ENCODE data around the gene OR2J1.

The OR2J1 gene

GRCh38 chr6:29099190-29099589, at the start of gene OR2J1:
Gene OR2J1, plus strand, starts transcription at chr6:29099490. Its CDS starts 1,453 bp downstream, at chr6:29100943.
- Histone ChIP-seq H3K36me3 (ENCODE audit: insufficient read depth, low read length) (no peaks in the 10 kb centered on the region), H3K27ac (ENCODE audit: low read depth, low read length) (no peak within 1 kb of the TSS), H3K4me3 (ENCODE audit: low read depth, low read length) (no peak within 1 kb of the TSS), H3K4me1 (ENCODE audit: control insufficient read depth, insufficient read depth, low read length, unreplicated experiment) (no peaks in the 10 kb centered on the region), H3K79me2 (ENCODE audit: control insufficient read depth, insufficient read depth, low read length, unreplicated experiment) (no peaks in the 10 kb centered on the region), H2AFZ (ENCODE audit: low read length, unreplicated experiment) (no peak within 1 kb of the TSS), H3K27me3 (ENCODE audit: insufficient read depth, low read length) (peaks cover under 1% of the 10 kb centered on the region; the same call in 1 of the 2 replicates)

GRCh38 chr6:29051680-29052079, 47.6 kb upstream of the OR2J1 start:
- peaks cover 22% of the 10 kb centered on the region for H3K27me3 ChIP-seq (ENCODE audit: insufficient read depth, low read length)
- H3K36me3 ChIP-seq (ENCODE audit: insufficient read depth, low read length) = no peaks in the 10 kb centered on the region
- H3K79me2 ChIP-seq (ENCODE audit: control insufficient read depth, insufficient read depth, low read length, unreplicated experiment) = no peaks in the 10 kb centered on the region
- no peaks in the 10 kb centered on the region for H3K4me1 ChIP-seq (ENCODE audit: control insufficient read depth, insufficient read depth, low read length, unreplicated experiment)
- no peak overlapping the region for H3K4me3 ChIP-seq (ENCODE audit: low read depth, low read length)
- no peak overlapping the region for H3K27ac ChIP-seq (ENCODE audit: low read depth, low read length)
- H2AFZ ChIP-seq (ENCODE audit: low read length, unreplicated experiment) = no peak overlapping the region

GRCh38 chr6:29071831-29072723, 27.2 kb upstream of the OR2J1 start:
- H3K4me1 ChIP-seq (ENCODE audit: control insufficient read depth, insufficient read depth, low read length, unreplicated experiment) = no peaks in the 10 kb centered on the region
- no peaks in the 10 kb centered on the region for H3K36me3 ChIP-seq (ENCODE audit: insufficient read depth, low read length)
- H3K27me3 ChIP-seq (ENCODE audit: insufficient read depth, low read length) = peaks cover 29% of the 10 kb centered on the region
- no peaks in the 10 kb centered on the region for H3K79me2 ChIP-seq (ENCODE audit: control insufficient read depth, insufficient read depth, low read length, unreplicated experiment)
- no peak overlapping the region for H2AFZ ChIP-seq (ENCODE audit: low read length, unreplicated experiment)
- no peak overlapping the region for H3K4me3 ChIP-seq (ENCODE audit: low read depth, low read length)
- H3K27ac ChIP-seq (ENCODE audit: low read depth, low read length) = no peak overlapping the region

GRCh38 chr6:29079203-29079602, 20.1 kb upstream of the OR2J1 start:
- H3K4me1 ChIP-seq (ENCODE audit: control insufficient read depth, insufficient read depth, low read length, unreplicated experiment) = no peaks in the 10 kb centered on the region
- no peaks in the 10 kb centered on the region for H3K79me2 ChIP-seq (ENCODE audit: control insufficient read depth, insufficient read depth, low read length, unreplicated experiment)
- H2AFZ ChIP-seq (ENCODE audit: low read length, unreplicated experiment) = no peak overlapping the region
- peaks cover 17% of the 10 kb centered on the region for H3K27me3 ChIP-seq (ENCODE audit: insufficient read depth, low read length)
- H3K4me3 ChIP-seq (ENCODE audit: low read depth, low read length) = no peak overlapping the region
- H3K27ac ChIP-seq (ENCODE audit: low read depth, low read length) = no peak overlapping the region
- H3K36me3 ChIP-seq (ENCODE audit: insufficient read depth, low read length) = no peaks in the 10 kb centered on the region

GRCh38 chr6:29081312-29081711, 18.0 kb upstream of the OR2J1 start:
- H3K4me3 ChIP-seq (ENCODE audit: low read depth, low read length) = no peak overlapping the region
- H3K4me1 ChIP-seq (ENCODE audit: control insufficient read depth, insufficient read depth, low read length, unreplicated experiment) = no peaks in the 10 kb centered on the region
- H3K27ac ChIP-seq (ENCODE audit: low read depth, low read length) = no peak overlapping the region
- no peaks in the 10 kb centered on the region for H3K36me3 ChIP-seq (ENCODE audit: insufficient read depth, low read length)
- H2AFZ ChIP-seq (ENCODE audit: low read length, unreplicated experiment) = no peak overlapping the region
- H3K79me2 ChIP-seq (ENCODE audit: control insufficient read depth, insufficient read depth, low read length, unreplicated experiment) = no peaks in the 10 kb centered on the region
- peaks cover 3% of the 10 kb centered on the region; the same call in 1 of the 2 replicates for H3K27me3 ChIP-seq (ENCODE audit: insufficient read depth, low read length)

GRCh38 chr6:29082457-29082856, 16.8 kb upstream of the OR2J1 start:
- H3K27ac ChIP-seq (ENCODE audit: low read depth, low read length) = no peak overlapping the region
- H2AFZ ChIP-seq (ENCODE audit: low read length, unreplicated experiment) = no peak overlapping the region
- H3K4me3 ChIP-seq (ENCODE audit: low read depth, low read length) = no peak overlapping the region
- no peaks in the 10 kb centered on the region for H3K4me1 ChIP-seq (ENCODE audit: control insufficient read depth, insufficient read depth, low read length, unreplicated experiment)
- H3K79me2 ChIP-seq (ENCODE audit: control insufficient read depth, insufficient read depth, low read length, unreplicated experiment) = no peaks in the 10 kb centered on the region
- H3K27me3 ChIP-seq (ENCODE audit: insufficient read depth, low read length) = no peaks in the 10 kb centered on the region
- H3K36me3 ChIP-seq (ENCODE audit: insufficient read depth, low read length) = no peaks in the 10 kb centered on the region

- H3K27ac ChIP-seq (ENCODE audit: low read depth, low read length) = no peak within 1 kb of the TSS
- no peak within 1 kb of the TSS for H3K4me3 ChIP-seq (ENCODE audit: low read depth, low read length)
- H3K36me3 ChIP-seq (ENCODE audit: insufficient read depth, low read length) = no peaks in the 10 kb centered on the region
- H2AFZ ChIP-seq (ENCODE audit: low read length, unreplicated experiment) = no peak within 1 kb of the TSS
- no peaks in the 10 kb centered on the region; the same call in 1 of the 2 replicates for H3K27me3 ChIP-seq (ENCODE audit: insufficient read depth, low read length)
- no peaks in the 10 kb centered on the region for H3K4me1 ChIP-seq (ENCODE audit: control insufficient read depth, insufficient read depth, low read length, unreplicated experiment)
- H3K79me2 ChIP-seq (ENCODE audit: control insufficient read depth, insufficient read depth, low read length, unreplicated experiment) = no peaks in the 10 kb centered on the region
Measured at GRCh38 chr6:29087213-29087612, 12.1 kb upstream of the OR2J1 start, which contains the start of gene OR2B3. Gene OR2B3, minus strand, starts transcription at chr6:29087313. Its CDS starts 65 bp downstream, at chr6:29087248.

GRCh38 chr6:29092957-29093356, 6.3 kb upstream of the OR2J1 start:
- no peaks in the 10 kb centered on the region for H3K4me1 ChIP-seq (ENCODE audit: control insufficient read depth, insufficient read depth, low read length, unreplicated experiment)
- H3K36me3 ChIP-seq (ENCODE audit: insufficient read depth, low read length) = no peaks in the 10 kb centered on the region
- H3K4me3 ChIP-seq (ENCODE audit: low read depth, low read length) = no peak overlapping the region
- no peak overlapping the region for H3K27ac ChIP-seq (ENCODE audit: low read depth, low read length)
- H2AFZ ChIP-seq (ENCODE audit: low read length, unreplicated experiment) = no peak overlapping the region
- H3K27me3 ChIP-seq (ENCODE audit: insufficient read depth, low read length) = no peaks in the 10 kb centered on the region; the same call in 1 of the 2 replicates
- H3K79me2 ChIP-seq (ENCODE audit: control insufficient read depth, insufficient read depth, low read length, unreplicated experiment) = no peaks in the 10 kb centered on the region

GRCh38 chr6:29097803-29098202, 1.5 kb upstream of the OR2J1 start:
- no peak overlapping the region for H3K4me3 ChIP-seq (ENCODE audit: low read depth, low read length)
- H3K27me3 ChIP-seq (ENCODE audit: insufficient read depth, low read length) = no peaks in the 10 kb centered on the region
- H2AFZ ChIP-seq (ENCODE audit: low read length, unreplicated experiment) = no peak overlapping the region
- no peaks in the 10 kb centered on the region for H3K79me2 ChIP-seq (ENCODE audit: control insufficient read depth, insufficient read depth, low read length, unreplicated experiment)
- no peak overlapping the region for H3K27ac ChIP-seq (ENCODE audit: low read depth, low read length)
- H3K4me1 ChIP-seq (ENCODE audit: control insufficient read depth, insufficient read depth, low read length, unreplicated experiment) = no peaks in the 10 kb centered on the region
- H3K36me3 ChIP-seq (ENCODE audit: insufficient read depth, low read length) = no peaks in the 10 kb centered on the region

GRCh38 chr6:29107758-29108157, 8.5 kb downstream of the OR2J1 start, which contains the start of gene OR2J3:
Gene OR2J3, plus strand, starts transcription at chr6:29108058. Its CDS starts 3,833 bp downstream, at chr6:29111891.
- H3K36me3 ChIP-seq (ENCODE audit: insufficient read depth, low read length) = no peaks in the 10 kb centered on the region
- no peak within 1 kb of the TSS for H3K4me3 ChIP-seq (ENCODE audit: low read depth, low read length)
- H3K27me3 ChIP-seq (ENCODE audit: insufficient read depth, low read length) = peaks cover 3% of the 10 kb centered on the region; the same call in 1 of the 2 replicates
- no peaks in the 10 kb centered on the region for H3K4me1 ChIP-seq (ENCODE audit: control insufficient read depth, insufficient read depth, low read length, unreplicated experiment)
- no peaks in the 10 kb centered on the region for H3K79me2 ChIP-seq (ENCODE audit: control insufficient read depth, insufficient read depth, low read length, unreplicated experiment)
- H2AFZ ChIP-seq (ENCODE audit: low read length, unreplicated experiment) = no peak within 1 kb of the TSS
- H3K27ac ChIP-seq (ENCODE audit: low read depth, low read length) = no peak within 1 kb of the TSS

GRCh38 chr6:29112135-29112534, 12.8 kb downstream of the OR2J1 start:
- Histone ChIP-seq H3K36me3 (ENCODE audit: insufficient read depth, low read length) (no peaks in the 10 kb centered on the region), H3K27me3 (ENCODE audit: insufficient read depth, low read length) (no peaks in the 10 kb centered on the region), H3K27ac (ENCODE audit: low read depth, low read length) (no peak overlapping the region)

More at GRCh38 chr6:29112135-29112534, 12.8 kb downstream of the OR2J1 start:
- no peaks in the 10 kb centered on the region for H3K4me1 ChIP-seq (ENCODE audit: control insufficient read depth, insufficient read depth, low read length, unreplicated experiment)
- H2AFZ ChIP-seq (ENCODE audit: low read length, unreplicated experiment) = no peak overlapping the region
- no peaks in the 10 kb centered on the region for H3K79me2 ChIP-seq (ENCODE audit: control insufficient read depth, insufficient read depth, low read length, unreplicated experiment)
- H3K4me3 ChIP-seq (ENCODE audit: low read depth, low read length) = no peak overlapping the region
